NB4 (cell line): Measurements from ENCODE around the gene MRPS22.

Experiments
- POLR2A ChIP-seq: IDR thresholded peaks from 2 replicates; pipeline ENCODE4 v1.6.1; 2011; ENCODE audit warnings: mild to moderate bottlenecking; ENCODE audit not compliant: insufficient read length; ENCODE audit errors: extremely low read depth
- TF ChIP-seq, protein P1 (sequence below): IDR thresholded peaks from one replicate; pipeline ENCODE4 v1.5.1; 2012; ENCODE audit warnings: low read depth, low read length

DNA sequence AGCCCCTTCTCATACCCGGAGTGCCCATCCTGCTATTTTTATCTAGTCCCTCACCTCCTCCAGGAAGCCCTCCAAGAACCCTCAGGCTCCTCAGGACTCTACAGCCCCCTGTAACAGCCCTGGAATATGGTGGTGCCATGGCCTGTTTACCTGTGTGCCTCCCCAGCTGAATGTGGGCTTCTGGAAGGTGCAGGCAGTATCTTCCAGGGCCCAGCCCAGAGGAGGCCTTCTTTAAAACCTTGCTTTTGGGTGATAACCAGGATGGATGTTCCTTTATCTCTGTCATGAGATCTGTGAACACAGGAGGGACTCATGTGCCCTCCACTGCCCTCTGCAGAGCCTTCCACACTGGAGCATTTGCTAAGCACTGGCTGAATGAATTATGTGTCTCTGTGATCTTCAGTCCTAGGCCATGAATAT, 36.7 kb upstream of the MRPS22 start:
- TF ChIP-seq, protein P1, sequence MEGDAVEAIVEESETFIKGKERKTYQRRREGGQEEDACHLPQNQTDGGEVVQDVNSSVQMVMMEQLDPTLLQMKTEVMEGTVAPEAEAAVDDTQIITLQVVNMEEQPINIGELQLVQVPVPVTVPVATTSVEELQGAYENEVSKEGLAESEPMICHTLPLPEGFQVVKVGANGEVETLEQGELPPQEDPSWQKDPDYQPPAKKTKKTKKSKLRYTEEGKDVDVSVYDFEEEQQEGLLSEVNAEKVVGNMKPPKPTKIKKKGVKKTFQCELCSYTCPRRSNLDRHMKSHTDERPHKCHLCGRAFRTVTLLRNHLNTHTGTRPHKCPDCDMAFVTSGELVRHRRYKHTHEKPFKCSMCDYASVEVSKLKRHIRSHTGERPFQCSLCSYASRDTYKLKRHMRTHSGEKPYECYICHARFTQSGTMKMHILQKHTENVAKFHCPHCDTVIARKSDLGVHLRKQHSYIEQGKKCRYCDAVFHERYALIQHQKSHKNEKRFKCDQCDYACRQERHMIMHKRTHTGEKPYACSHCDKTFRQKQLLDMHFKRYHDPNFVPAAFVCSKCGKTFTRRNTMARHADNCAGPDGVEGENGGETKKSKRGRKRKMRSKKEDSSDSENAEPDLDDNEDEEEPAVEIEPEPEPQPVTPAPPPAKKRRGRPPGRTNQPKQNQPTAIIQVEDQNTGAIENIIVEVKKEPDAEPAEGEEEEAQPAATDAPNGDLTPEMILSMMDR = no peak
- no peak for TF ChIP-seq POLR2A
